WTC11 (cell line): Measurements from ENCODE around the gene LY9.

Experiments
- CBFB ChIP-seq: sonication (generic); formaldehyde crosslinking; IDR thresholded peaks from 2 replicates; pipeline ENCODE4 v1.8.1; 2022; ENCODE audit warnings: mild to moderate bottlenecking, low read depth, missing genetic modification reagents
- FOXK1 ChIP-seq: sonication (generic); formaldehyde crosslinking; IDR thresholded peaks from 2 replicates; pipeline ENCODE4 v1.8.0; 2022; ENCODE audit warnings: mild to moderate bottlenecking, moderate library complexity, missing genetic modification reagents
- ZNF121 ChIP-seq: sonication (generic); formaldehyde crosslinking; IDR thresholded peaks from 2 replicates; pipeline ENCODE4 v1.8.0; 2023; ENCODE audit warnings: missing genetic modification reagents
- TF ChIP-seq, protein P1 (sequence below): fragments of 200-600 bp; IDR thresholded peaks from 2 replicates; pipeline ENCODE4 v1.8.0; 2022; ENCODE audit warnings: antibody characterized with exemption

DNA sequence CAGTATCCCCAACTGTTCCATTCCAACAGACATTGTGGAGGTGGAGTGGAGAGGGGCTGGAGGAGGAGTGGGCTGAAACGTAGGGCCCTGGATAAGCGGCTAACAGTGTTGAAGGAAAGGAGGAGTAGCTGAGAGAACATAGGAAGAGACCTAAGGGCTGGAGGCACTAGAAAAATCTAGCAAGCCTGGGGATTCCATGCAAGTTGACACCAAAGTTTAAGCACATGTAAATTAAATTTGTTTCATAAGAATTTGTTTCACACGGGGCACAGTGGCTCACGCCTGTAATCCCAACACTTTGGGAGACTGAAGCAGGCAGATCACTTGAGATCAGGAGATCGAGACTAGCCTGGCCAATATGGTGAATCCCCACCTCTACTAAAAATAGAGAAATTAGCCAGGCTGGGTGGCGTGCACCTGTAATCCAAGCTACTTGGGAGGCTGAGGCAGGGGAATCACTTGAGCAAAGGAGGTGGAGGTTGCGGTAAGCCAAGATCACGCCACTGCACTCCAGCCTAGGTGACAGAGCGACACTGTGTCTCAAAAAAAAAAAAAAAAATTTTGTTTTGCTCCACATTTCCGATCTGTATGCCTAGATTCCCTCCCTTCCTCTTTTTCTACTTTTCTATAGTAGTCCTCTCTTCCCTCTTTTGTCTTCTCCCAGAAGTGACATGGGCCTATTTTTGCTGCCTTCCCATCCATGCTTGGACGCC is 67.2 kb downstream of the LY9 start:
- TF ChIP-seq ZNF121 (CRISPR knock-in tag) (no peak), CBFB (CRISPR knock-in tag) (no peak), FOXK1 (CRISPR knock-in tag) (no peak)
- TF ChIP-seq, protein P1, sequence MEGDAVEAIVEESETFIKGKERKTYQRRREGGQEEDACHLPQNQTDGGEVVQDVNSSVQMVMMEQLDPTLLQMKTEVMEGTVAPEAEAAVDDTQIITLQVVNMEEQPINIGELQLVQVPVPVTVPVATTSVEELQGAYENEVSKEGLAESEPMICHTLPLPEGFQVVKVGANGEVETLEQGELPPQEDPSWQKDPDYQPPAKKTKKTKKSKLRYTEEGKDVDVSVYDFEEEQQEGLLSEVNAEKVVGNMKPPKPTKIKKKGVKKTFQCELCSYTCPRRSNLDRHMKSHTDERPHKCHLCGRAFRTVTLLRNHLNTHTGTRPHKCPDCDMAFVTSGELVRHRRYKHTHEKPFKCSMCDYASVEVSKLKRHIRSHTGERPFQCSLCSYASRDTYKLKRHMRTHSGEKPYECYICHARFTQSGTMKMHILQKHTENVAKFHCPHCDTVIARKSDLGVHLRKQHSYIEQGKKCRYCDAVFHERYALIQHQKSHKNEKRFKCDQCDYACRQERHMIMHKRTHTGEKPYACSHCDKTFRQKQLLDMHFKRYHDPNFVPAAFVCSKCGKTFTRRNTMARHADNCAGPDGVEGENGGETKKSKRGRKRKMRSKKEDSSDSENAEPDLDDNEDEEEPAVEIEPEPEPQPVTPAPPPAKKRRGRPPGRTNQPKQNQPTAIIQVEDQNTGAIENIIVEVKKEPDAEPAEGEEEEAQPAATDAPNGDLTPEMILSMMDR, result no peak
